HepG2 (cell line): Measurements from ENCODE around the gene MYORG. TPM values are rescaled to one million over a fixed set of nuclear protein-coding genes. Genes with fewer than 3 reads are reported as not detected.
A peak's percentile ranks its signal among the peaks of the same experiment; 100 is the strongest.

Source experiments
- AFF4 ChIP-seq: sonication (generic); formaldehyde crosslinking; IDR thresholded peaks from 2 replicates; pipeline ENCODE4 v1.4.0; 2020; ENCODE audit warnings: missing genetic modification reagents
- CEBPB ChIP-seq: IDR thresholded peaks from 2 replicates; pipeline ENCODE4 v1.6.1; 2011; ENCODE audit warnings: low read depth, low read length, improper control_type of control experiment, borderline replicate concordance
- DNMT1 ChIP-seq: sonication (generic); formaldehyde crosslinking; IDR thresholded peaks from 2 replicates; pipeline ENCODE4 v1.5.1; 2020; ENCODE audit warnings: mild to moderate bottlenecking, missing genetic modification reagents
- ELF4 ChIP-seq: sonication (generic); formaldehyde crosslinking; IDR thresholded peaks from 2 replicates; pipeline ENCODE4 v1.5.0; 2020; ENCODE audit warnings: missing genetic modification reagents, mild to moderate bottlenecking, moderate library complexity, borderline replicate concordance
- JUN ChIP-seq: sonication (generic); formaldehyde crosslinking; IDR thresholded peaks from 2 replicates; pipeline ENCODE4 v1.4.0; 2020; ENCODE audit warnings: mild to moderate bottlenecking, missing genetic modification reagents
- MBD4 ChIP-seq: IDR thresholded peaks from 2 replicates; pipeline ENCODE4 v1.6.1; 2012; ENCODE audit warnings: low read length, inconsistent platforms, borderline replicate concordance
- NR0B2 ChIP-seq: sonication (generic); formaldehyde crosslinking; IDR thresholded peaks from 2 replicates; pipeline ENCODE4 v1.4.0; 2020; ENCODE audit warnings: mild to moderate bottlenecking, missing genetic modification reagents
- NR2F2 ChIP-seq: IDR thresholded peaks from 2 replicates; pipeline ENCODE4 v1.6.1; 2012; ENCODE audit warnings: low read depth, inconsistent platforms, borderline replicate concordance
- PRDM4 ChIP-seq: sonication (generic); formaldehyde crosslinking; IDR thresholded peaks from 2 replicates; pipeline ENCODE4 v1.9.0; 2021; ENCODE audit warnings: missing genetic modification reagents, borderline replicate concordance
- RARG ChIP-seq: sonication (generic); formaldehyde crosslinking; IDR thresholded peaks from 2 replicates; pipeline ENCODE4 v1.4.0; 2020; ENCODE audit warnings: low read depth, mild to moderate bottlenecking, missing genetic modification reagents
- SKI ChIP-seq: fragments of 450-650 bp; IDR thresholded peaks from one replicate; pipeline ENCODE4 v1.6.1; 2018; ENCODE audit warnings: mild to moderate bottlenecking; ENCODE audit not compliant: partially characterized antibody
- SMYD3 ChIP-seq: sonication (generic); formaldehyde crosslinking; IDR thresholded peaks from 2 replicates; pipeline ENCODE4 v1.8.1; 2023; ENCODE audit warnings: mild to moderate bottlenecking, missing genetic modification reagents
- SNRNP70 ChIP-seq: fragments of 200-400 bp; formaldehyde crosslinking; IDR thresholded peaks from 2 replicates; pipeline ENCODE4 v1.6.1; 2017; ENCODE audit warnings: mild to moderate bottlenecking, low read depth, low read length, moderate library complexity
- TEAD2 ChIP-seq: sonication (generic); formaldehyde crosslinking; IDR thresholded peaks from 2 replicates; pipeline ENCODE4 v1.9.0; 2021; ENCODE audit warnings: missing genetic modification reagents
- TGIF2 ChIP-seq: IDR thresholded peaks from 2 replicates; pipeline ENCODE4 v1.6.1; 2016; ENCODE audit warnings: control low read depth, missing compliant biosample characterization
- ZBTB38 ChIP-seq: sonication (generic); formaldehyde crosslinking; IDR thresholded peaks from 2 replicates; pipeline ENCODE4 v1.5.1; 2020; ENCODE audit warnings: mild to moderate bottlenecking, missing genetic modification reagents
- ZNF225 ChIP-seq: sonication (generic); formaldehyde crosslinking; IDR thresholded peaks from 2 replicates; pipeline ENCODE4 v1.4.0; 2020; ENCODE audit warnings: mild to moderate bottlenecking, missing genetic modification reagents
- ZNF281 ChIP-seq: sonication (generic); formaldehyde crosslinking; IDR thresholded peaks from 2 replicates; pipeline ENCODE4 v1.4.0; 2020; ENCODE audit warnings: missing genetic modification reagents, borderline replicate concordance
- polyA plus RNA-seq, 8 experiments: library from polyadenylated mRNA; depleted of rRNA in 3 of 8; stranded (reverse) in 7 of 8; unstranded in 1 of 8; fragments of >200 nt; fragmentation: Illumina TruSeq in 4 of 8; extraction: Trizol in 4 of 8; gene quantifications; 2 replicates each; pipeline versions ENCODE4 v1.2.1 to v1.2.3, GENCODE V29; 2011 to 2016; ENCODE audit warnings: low read depth in 4 of 8, missing spikeins in 1 of 8, mixed read lengths in 1 of 8; ENCODE audit not compliant: insufficient read depth in 1 of 8
- total RNA-seq, 5 experiments: library from RNA; depleted of rRNA; stranded (reverse); fragments of >200 nt; fragmentation: Illumina TruSeq; extraction: Trizol; gene quantifications; 2 replicates each; pipeline ENCODE4 v1.2.3, GENCODE V29; 2016; ENCODE audit warnings: low read depth in 1 of 5

MYORG gene
- total and polyA plus RNA-seq, 2 of the 13 experiments (the other 11 are each of a cell fraction or from before 2014, with no cell fraction given), result 11.1 to 22.4 TPM

- TF ChIP-seq ZNF225 (CRISPR knock-in tag), result peak; percentile 27; the same call in 1 of the 2 replicates
- peak; percentile 64 for TF ChIP-seq ZNF281
- TF ChIP-seq MBD4, result no peak
- 0 out of 2 replicates have a peak, but pooled peaks have one; percentile 10 for TF ChIP-seq ELF4 (CRISPR knock-in tag)
- TF ChIP-seq TGIF2 (CRISPR knock-in tag), result peak; percentile 58; the same call in 1 of the 2 replicates
- peak; percentile 62; the same call in 1 of the 2 replicates for TF ChIP-seq TEAD2 (CRISPR knock-in tag)
- TF ChIP-seq RARG (CRISPR knock-in tag), result no peak
- peak; percentile 22; the same call in 1 of the 2 replicates for TF ChIP-seq CEBPB
- TF ChIP-seq SKI, result peak; percentile 31
- no peak; the same call in none of the 2 replicates for TF ChIP-seq ZBTB38 (CRISPR knock-in tag)
- no peak for TF ChIP-seq DNMT1
- peak; percentile 85 for TF ChIP-seq NR0B2
- TF ChIP-seq SMYD3, result no peak
- TF ChIP-seq NR2F2, result no peak
- no peak for TF ChIP-seq SNRNP70
- no peak for TF ChIP-seq JUN (CRISPR knock-in tag)
- TF ChIP-seq PRDM4 (CRISPR knock-in tag), result no peak
- TF ChIP-seq AFF4 (CRISPR knock-in tag), result 0 out of 2 replicates have a peak, but pooled peaks have one; percentile 62
Measured at GRCh38 chr9:34380511-34381315, 4.0 kb upstream of the MYORG start (continued).
